ENCODE data around the gene ACSF3. TPM values are rescaled to one million over a fixed set of nuclear protein-coding genes. Genes with fewer than 3 reads are reported as not detected.

The ACSF3 gene
- total and polyA plus RNA-seq, 2 experiments from 2014 or later = 27.6 to 32.2 TPM

DNA sequence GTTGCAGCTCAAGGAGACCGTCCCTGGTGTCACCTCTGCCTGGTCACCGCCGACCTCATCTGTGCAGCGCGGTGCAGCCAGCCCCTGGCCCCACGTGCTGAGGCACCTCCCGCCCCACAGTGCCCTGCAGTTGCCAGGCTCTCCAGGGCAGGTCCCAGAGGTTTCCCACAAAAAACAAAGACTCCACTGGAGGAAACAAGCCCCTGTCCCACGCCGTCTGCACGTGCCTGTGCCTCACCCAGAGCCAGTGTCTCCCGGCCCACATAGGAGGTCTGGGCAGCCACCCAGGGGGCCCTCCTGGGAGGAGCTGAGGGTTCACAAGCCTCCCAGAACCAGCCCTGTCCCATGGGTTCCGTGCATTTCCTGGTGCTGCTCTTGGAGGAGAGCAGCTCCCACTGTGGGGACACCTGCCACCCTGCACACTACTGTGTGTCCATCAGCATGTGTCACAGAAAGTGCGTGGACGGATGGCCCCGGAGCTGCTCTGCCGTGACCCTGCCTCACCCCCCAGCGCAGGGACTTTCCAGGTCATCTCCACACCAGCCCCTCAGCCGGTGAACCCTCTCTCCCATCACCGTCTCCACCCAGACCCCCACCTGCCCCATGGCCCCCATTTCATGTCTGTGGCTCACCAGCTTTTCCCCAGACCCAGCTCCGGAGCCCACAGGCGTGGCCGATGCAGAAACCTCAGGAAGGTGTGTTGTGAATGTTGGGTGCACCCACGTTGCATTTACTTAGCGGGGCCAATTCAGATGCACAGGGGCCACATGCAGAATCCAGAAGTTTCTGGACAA, 60.9 kb downstream of the ACSF3 start:
- Histone ChIP-seq H3K9me3 (ENCODE audit: low read depth) (no peaks in the 10 kb centered on the region), H3K27me3 (no peaks in the 10 kb centered on the region), H3K4me1 (ENCODE audit: low read depth) (no peaks in the 10 kb centered on the region), H3K4me3 (no peak overlapping the region), H3K27ac (peak overlapping the region; percentile 20), H3K36me3 (peaks cover 5% of the 10 kb centered on the region)
- no peak for TF ChIP-seq CTCF (IDR thresholded peaks at IDR 0.05; ENCODE audit: low read depth, low read length)
- DNase-seq (ENCODE audit: low read depth in 1 of 2, low spot score in 1 of 2) = no peak

DNA sequence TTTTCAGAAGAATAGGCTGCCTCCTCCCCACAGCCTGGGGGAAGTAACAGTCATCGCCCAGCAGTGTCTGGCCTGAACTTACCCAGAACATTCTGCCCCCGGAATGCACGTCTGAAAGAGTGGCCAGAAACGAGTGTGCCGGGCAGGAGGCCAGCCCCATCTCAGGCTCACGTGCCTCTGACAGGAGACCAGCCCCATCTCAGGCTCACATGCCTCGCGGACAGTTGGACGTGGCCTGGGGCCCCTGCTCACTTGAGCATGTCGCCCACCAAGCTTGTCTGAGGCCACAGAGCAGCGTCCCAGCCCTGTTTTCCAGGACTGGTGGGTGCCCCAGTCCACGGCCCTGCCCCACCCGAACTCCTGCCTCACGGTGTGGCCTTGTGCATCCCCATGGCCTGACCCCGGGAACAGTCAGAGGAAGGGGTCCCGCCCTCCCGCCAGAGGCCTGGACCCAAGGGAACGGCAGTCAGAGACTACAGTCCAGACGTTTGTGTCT, 61.6 kb downstream of the ACSF3 start:
- peaks cover 5% of the 10 kb centered on the region for H3K36me3 ChIP-seq
- no peaks in the 10 kb centered on the region for H3K9me3 ChIP-seq (ENCODE audit: low read depth)
- peak overlapping the region; percentile 20 for H3K27ac ChIP-seq
- H3K4me3 ChIP-seq = no peak overlapping the region
- no peak for TF ChIP-seq CTCF (IDR thresholded peaks at IDR 0.05; ENCODE audit: low read depth, low read length)
- H3K27me3 ChIP-seq = no peaks in the 10 kb centered on the region
- H3K4me1 ChIP-seq (ENCODE audit: low read depth) = no peaks in the 10 kb centered on the region
- DNase-seq (ENCODE audit: low read depth in 1 of 2, low spot score in 1 of 2) = peak; percentile 60 to 93

DNA sequence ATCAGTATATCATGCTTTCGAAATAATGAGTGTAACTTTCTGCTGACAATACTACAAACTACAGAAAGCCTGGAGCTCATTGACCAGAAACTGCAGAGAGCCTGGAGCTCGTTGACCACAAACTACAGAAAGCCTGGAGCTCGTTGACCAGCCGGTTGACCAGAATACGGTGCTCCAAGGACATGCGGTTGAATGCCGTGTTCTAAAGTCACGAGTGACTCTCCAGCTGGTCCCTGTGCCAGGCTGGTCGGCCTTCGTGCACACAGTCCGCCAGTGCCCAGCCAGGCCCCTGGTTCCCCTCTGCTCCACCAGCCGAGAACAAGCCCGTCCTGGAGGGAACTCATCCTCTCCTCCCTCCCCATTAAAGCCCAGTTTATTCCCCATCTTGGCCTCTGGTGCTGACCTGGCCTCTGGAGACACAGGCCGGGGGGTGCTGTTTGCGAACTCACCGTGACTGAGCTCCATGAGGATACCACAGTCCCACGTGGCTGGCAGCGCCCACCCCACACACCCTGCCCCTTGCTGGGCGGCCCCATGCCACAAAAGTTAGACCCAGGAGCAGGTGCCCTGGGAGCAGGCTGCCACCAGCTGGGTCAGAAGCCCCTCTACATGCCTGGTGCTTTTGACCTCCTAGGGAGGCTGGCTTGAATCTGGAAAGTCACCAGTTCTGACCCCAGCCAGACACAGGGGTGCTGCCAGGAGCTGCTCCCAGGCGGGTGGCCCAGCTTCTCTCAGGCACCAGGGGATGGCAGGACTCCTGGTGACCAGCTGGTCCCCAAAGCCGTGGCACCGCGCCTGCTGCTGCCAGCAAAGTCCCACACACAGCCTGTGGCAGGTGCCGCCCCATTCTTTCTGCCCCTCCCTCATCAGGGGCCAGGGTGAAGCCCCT, 62.4 kb downstream of the ACSF3 start:
- peak in 1 of 2 donors; percentile 21 for DNase-seq (ENCODE audit: low read depth in 1 of 2, low spot score in 1 of 2)
- Histone ChIP-seq H3K27me3 (no peaks in the 10 kb centered on the region), H3K36me3 (peaks cover 5% of the 10 kb centered on the region), H3K9me3 (ENCODE audit: low read depth) (no peaks in the 10 kb centered on the region), H3K4me3 (no peak overlapping the region), H3K27ac (peak overlapping the region; percentile 20), H3K4me1 (ENCODE audit: low read depth) (no peaks in the 10 kb centered on the region)
- TF ChIP-seq CTCF (IDR thresholded peaks at IDR 0.05; ENCODE audit: low read depth, low read length) = no peak

GRCh38 chr16:89156740-89157645, 63.3 kb downstream of the ACSF3 start:
- Histone ChIP-seq H3K9me3 (ENCODE audit: low read depth) (no peaks in the 10 kb centered on the region), H3K36me3 (peaks cover 2% of the 10 kb centered on the region), H3K4me3 (no peak overlapping the region), H3K4me1 (ENCODE audit: low read depth) (no peaks in the 10 kb centered on the region), H3K27ac (no peak overlapping the region), H3K27me3 (no peaks in the 10 kb centered on the region)
- no peak for TF ChIP-seq CTCF (IDR thresholded peaks at IDR 0.05; ENCODE audit: low read depth, low read length)
- no peak for DNase-seq (ENCODE audit: low read depth in 1 of 2, low spot score in 1 of 2)

DNA sequence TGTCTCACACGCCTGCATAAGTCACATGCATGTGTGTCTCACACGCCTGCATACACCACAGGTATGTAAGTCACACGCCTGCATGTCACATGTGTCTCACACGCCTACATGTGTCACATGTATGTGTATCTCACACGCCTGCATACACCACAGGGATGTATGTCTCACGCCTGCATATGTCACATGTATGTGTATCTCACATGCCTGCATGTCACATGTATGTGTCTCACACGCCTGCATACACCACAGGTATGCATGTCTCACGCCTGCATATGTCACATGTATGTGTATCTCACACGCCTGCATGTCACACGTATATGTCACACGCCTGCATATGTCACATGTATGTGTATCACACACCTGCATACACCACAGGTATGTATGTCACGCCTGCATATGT, 64.1 kb downstream of the ACSF3 start:
- no peak for DNase-seq (ENCODE audit: low read depth in 1 of 2, low spot score in 1 of 2)
- no peaks in the 10 kb centered on the region for H3K4me1 ChIP-seq (ENCODE audit: low read depth)
- H3K27me3 ChIP-seq = no peaks in the 10 kb centered on the region
- H3K27ac ChIP-seq = no peak overlapping the region
- no peaks in the 10 kb centered on the region for H3K36me3 ChIP-seq
- no peak overlapping the region for H3K4me3 ChIP-seq
- H3K9me3 ChIP-seq (ENCODE audit: low read depth) = no peaks in the 10 kb centered on the region
- TF ChIP-seq CTCF (IDR thresholded peaks at IDR 0.05; ENCODE audit: low read depth, low read length) = no peak
